Right kidney (tissue), 1 donor: ENCODE data around the gene DOK1.

Source experiments
- DNase-seq: peaks from one replicate; pipeline ENCODE4 v3.0.0-alpha.2; 2016

DOK1 gene

GRCh38 chr2:74599676-74600075 is 45.2 kb downstream of the DOK1 start:
- DNase-seq: no peak

GRCh38 chr2:74602586-74603281 is 48.2 kb downstream of the DOK1 start:
- DNase-seq: no peak

GRCh38 chr2:74603282-74604000 is 48.9 kb downstream of the DOK1 start:
- no peak for DNase-seq

- DNase-seq: no peak
Measured at GRCh38 chr2:74606927-74607326, 52.4 kb downstream of the DOK1 start.
